Ascending aorta (tissue), 2 donors: ENCODE measurements around the gene SKA2. TPM values are rescaled to one million over a fixed set of nuclear protein-coding genes. Genes with fewer than 3 reads are reported as not detected.

ENCODE experiments used
- DNase-seq, 2 donors: peaks; one replicate each; pipeline ENCODE4 v3.0.0-alpha.2; 2019; ENCODE audit warnings: low spot score in 2 of 2
- H3K27ac ChIP-seq, 2 donors: fragments of 200-600 bp; sonication (generic); one replicate each; pipeline ENCODE4 v1.5.1; 2016 to 2017; ENCODE audit warnings: mild to moderate bottlenecking in 1 of 2
- H3K27me3 ChIP-seq: fragments of 200-600 bp; sonication (generic); one replicate; pipeline ENCODE4 v1.5.1; 2017
- H3K36me3 ChIP-seq, 2 donors: fragments of 200-600 bp; sonication (generic); one replicate each; pipeline ENCODE4 v1.5.1; 2016
- H3K4me1 ChIP-seq, 2 donors: fragments of 200-600 bp; sonication (generic); one replicate each; pipeline ENCODE4 v1.5.1; 2016 to 2017; ENCODE audit warnings: mild to moderate bottlenecking in 1 of 2
- H3K4me3 ChIP-seq, 2 donors: fragments of 200-600 bp; sonication (generic); one replicate each; pipeline ENCODE4 v1.5.1; 2016 to 2017; ENCODE audit warnings: mild to moderate bottlenecking in 1 of 2
- H3K9me3 ChIP-seq, 2 donors: fragments of 200-600 bp; sonication (generic); one replicate each; pipeline ENCODE4 v1.5.1; 2016
- intact Hi-C: fragments of 100-400 bp; cut with DNase I; formaldehyde crosslinking; loops from one replicate; pipeline ENCODE4 v1.15.1; 2023
- total RNA-seq: library from RNA; depleted of rRNA; stranded (reverse); fragments of >200 nt; gene quantifications from one replicate; pipeline ENCODE4 v1.1.0, GENCODE V29; 2016
- TF ChIP-seq, protein P1 (sequence below), 3 experiments: fragments of 200-600 bp in 2 of 3; fragments of 450-650 bp in 1 of 3; sonication (generic) in 2 of 3; IDR thresholded peaks; one replicate each; pipeline ENCODE4 v1.5.1; 2016 to 2019; ENCODE audit warnings: antibody characterized with exemption in 3 of 3, mild to moderate bottlenecking in 1 of 3, moderate library complexity in 1 of 3

SKA2 gene
- total RNA-seq, 1 donor from 2014 or later = 15.4 TPM

DNA sequence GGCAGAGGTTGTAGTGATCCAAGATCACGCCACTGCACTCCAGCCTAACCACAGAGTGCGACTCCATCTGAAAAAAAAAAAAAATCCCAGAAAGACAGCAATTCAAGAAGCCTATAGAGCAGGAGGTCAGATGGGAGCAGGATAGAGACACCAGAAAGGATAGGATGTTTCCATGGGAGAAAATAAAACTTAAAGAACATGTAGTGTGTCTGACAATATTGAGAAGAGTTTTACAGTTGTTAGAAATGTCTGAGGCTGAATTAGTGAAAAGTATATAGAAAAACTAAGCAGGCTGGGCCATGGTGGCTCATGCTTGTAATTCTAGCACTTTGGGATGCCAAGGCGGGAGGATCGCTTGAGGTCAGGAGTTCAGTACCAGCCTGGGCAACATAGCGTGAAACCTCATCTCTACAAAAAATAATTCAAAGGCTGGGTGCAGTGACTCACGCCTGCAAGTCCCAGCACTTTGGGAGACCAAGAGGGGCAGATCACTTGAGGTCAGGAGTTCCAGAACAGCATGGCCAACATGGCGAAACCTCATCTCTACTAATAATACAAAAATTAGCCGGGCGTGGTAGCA lies 33.0 kb downstream of the SKA2 start:
- no peaks in the 10 kb centered on the region for H3K27me3 ChIP-seq
- H3K9me3 ChIP-seq = no peaks in the 10 kb centered on the region
- TF ChIP-seq, protein P1, sequence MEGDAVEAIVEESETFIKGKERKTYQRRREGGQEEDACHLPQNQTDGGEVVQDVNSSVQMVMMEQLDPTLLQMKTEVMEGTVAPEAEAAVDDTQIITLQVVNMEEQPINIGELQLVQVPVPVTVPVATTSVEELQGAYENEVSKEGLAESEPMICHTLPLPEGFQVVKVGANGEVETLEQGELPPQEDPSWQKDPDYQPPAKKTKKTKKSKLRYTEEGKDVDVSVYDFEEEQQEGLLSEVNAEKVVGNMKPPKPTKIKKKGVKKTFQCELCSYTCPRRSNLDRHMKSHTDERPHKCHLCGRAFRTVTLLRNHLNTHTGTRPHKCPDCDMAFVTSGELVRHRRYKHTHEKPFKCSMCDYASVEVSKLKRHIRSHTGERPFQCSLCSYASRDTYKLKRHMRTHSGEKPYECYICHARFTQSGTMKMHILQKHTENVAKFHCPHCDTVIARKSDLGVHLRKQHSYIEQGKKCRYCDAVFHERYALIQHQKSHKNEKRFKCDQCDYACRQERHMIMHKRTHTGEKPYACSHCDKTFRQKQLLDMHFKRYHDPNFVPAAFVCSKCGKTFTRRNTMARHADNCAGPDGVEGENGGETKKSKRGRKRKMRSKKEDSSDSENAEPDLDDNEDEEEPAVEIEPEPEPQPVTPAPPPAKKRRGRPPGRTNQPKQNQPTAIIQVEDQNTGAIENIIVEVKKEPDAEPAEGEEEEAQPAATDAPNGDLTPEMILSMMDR (IDR thresholded peaks at IDR 0.05) = no peak
- no peak for DNase-seq
- intact Hi-C loops = no loop called here
- H3K4me3 ChIP-seq = no peak overlapping the region
- H3K27ac ChIP-seq = no peak overlapping the region
- peaks cover 11 to 12% of the 10 kb centered on the region in 2 donors for H3K36me3 ChIP-seq
- no peaks in the 10 kb centered on the region for H3K4me1 ChIP-seq

DNA sequence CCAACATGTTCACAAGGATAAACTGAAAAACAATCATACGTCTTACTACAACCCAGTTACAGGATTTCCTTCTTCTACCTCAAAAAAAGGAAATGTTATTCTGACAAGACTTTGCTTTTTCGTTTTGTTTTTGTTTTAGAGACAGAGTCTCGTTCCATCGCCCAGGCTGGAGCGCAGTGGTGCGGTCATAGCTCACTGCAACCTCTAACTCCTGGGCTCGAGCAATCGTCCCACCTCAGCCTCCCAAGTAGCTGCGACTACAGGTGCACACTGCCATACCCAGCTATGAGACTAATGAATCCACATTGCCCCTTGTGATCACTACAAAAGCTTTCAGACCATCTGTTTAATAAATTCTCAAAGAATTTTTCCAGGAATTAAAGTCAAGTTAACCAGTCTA lies 39.5 kb downstream of the SKA2 start:
- H3K27me3 ChIP-seq = no peaks in the 10 kb centered on the region
- intact Hi-C loops = no loop called here
- TF ChIP-seq, protein P1 (IDR thresholded peaks at IDR 0.05) = no peak
- H3K36me3 ChIP-seq = peaks cover 12 to 15% of the 10 kb centered on the region in 2 donors
- DNase-seq = no peak
- H3K4me3 ChIP-seq = no peak overlapping the region
- H3K9me3 ChIP-seq = no peaks in the 10 kb centered on the region
- no peak overlapping the region for H3K27ac ChIP-seq
- no peaks in the 10 kb centered on the region for H3K4me1 ChIP-seq

DNA sequence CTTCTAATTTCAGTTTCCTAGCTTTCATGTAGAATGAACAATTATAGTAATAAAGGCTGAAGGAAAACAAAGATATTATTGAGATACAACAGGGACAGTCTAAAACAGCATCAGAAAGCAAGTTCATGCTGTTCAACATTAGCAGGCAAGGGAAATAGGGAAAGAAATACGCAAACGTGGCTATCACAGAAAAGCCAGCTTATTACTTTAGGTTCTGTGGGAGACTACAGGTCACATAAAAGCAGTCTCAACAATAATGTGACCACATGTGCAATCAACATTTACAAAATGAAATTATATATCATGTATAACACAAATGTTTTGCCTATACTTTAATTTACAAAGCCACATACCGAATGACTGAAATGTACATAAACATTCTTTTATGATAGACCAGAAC lies 43.4 kb downstream of the SKA2 start:
- intact Hi-C loops = no loop called here
- no peak overlapping the region for H3K4me3 ChIP-seq
- H3K9me3 ChIP-seq = no peaks in the 10 kb centered on the region
- H3K27me3 ChIP-seq = no peaks in the 10 kb centered on the region
- peaks cover 3 to 6% of the 10 kb centered on the region in 2 donors for H3K36me3 ChIP-seq
- TF ChIP-seq, protein P1 (IDR thresholded peaks at IDR 0.05) = no peak
- H3K4me1 ChIP-seq = peaks cover 4 to 6% of the 10 kb centered on the region in 2 donors
- no peak for DNase-seq
- H3K27ac ChIP-seq = no peak overlapping the region

DNA sequence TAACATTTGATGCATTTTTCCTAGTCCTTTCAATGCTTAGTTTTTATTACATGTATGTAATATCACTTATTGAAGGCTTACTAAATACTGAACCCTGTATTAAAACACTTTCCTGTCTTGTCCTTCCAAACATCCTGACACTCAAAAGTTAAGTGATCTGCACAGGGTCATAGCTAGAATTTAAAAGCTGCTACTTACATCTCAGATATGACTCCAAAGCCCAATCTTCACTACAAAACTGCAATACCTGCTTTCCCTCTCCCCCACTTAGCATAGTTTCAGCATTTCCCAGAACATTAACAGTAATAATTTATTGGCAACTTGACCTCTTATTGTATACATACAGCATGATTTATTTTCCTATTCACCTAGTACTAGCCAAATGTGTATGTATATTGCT lies 44.0 kb downstream of the SKA2 start:
- TF ChIP-seq, protein P1 (IDR thresholded peaks at IDR 0.05) = no peak
- no peaks in the 10 kb centered on the region for H3K27me3 ChIP-seq
- no peaks in the 10 kb centered on the region for H3K9me3 ChIP-seq
- DNase-seq = no peak
- intact Hi-C loops = no loop called here
- peaks cover 4 to 6% of the 10 kb centered on the region in 2 donors for H3K4me1 ChIP-seq
- H3K27ac ChIP-seq = no peak overlapping the region
- H3K36me3 ChIP-seq = peaks cover 3 to 6% of the 10 kb centered on the region in 2 donors
- H3K4me3 ChIP-seq = no peak overlapping the region

DNA sequence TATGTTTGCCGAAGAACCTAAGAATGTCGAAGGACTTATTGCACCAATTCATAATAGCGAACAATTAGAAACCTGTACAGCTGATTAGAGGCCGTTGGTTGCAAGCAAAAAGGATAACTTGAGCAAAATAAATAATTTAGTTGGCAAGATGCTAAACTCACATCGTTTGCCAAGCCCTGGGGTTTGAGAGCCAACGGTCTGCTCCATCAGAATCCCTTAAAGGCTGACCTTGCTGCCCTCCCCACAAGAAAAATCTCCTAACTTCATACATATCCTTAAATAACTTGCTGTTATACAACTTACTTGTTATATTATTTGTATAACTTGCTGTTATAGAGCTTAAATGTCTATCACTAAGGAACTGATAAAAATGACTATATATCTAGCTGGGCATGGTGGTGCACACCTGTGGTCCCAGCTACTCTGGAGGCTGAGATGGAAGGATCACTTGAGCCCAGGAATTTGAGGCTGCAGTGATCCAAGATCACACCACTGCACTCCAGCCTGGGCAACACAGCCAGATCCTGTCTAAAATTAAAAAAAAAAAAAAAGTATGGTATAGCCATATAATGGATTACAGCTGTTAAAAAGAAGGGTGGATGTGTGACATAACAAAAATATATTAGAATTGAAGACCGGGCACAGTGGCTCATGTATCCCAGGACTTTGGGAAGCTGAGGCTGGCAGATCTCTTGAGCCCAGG lies 46.4 kb downstream of the SKA2 start:
- Histone ChIP-seq H3K27ac (no peak overlapping the region), H3K4me3 (no peak overlapping the region), H3K27me3 (no peaks in the 10 kb centered on the region), H3K36me3 (peaks cover 3 to 6% of the 10 kb centered on the region in 2 donors), H3K4me1 (peaks cover 4 to 13% of the 10 kb centered on the region in 2 donors), H3K9me3 (no peaks in the 10 kb centered on the region)
- TF ChIP-seq, protein P1 (IDR thresholded peaks at IDR 0.05) = no peak
- DNase-seq = no peak
- intact Hi-C loops = loop anchor here (10.0 kb wide), 1 partner anchor 754 kb away; the partner anchor contains the start of gene SUPT4H1
